Stimulated activated CD8-positive, alpha-beta memory T cell treated with anti-CD3 and anti-CD28 coated beads, Interleukin-4, amount 100 ng/mL, for 4 hours (primary cell): Measurements from ENCODE around the gene NT5DC4.

ENCODE experiments used
- DNase-seq, 2 donors: peaks; one replicate each; pipeline ENCODE4 v3.0.0-alpha.2; 2020; ENCODE audit warnings: low read depth in 2 of 2, low spot score in 1 of 2

The NT5DC4 gene

DNA sequence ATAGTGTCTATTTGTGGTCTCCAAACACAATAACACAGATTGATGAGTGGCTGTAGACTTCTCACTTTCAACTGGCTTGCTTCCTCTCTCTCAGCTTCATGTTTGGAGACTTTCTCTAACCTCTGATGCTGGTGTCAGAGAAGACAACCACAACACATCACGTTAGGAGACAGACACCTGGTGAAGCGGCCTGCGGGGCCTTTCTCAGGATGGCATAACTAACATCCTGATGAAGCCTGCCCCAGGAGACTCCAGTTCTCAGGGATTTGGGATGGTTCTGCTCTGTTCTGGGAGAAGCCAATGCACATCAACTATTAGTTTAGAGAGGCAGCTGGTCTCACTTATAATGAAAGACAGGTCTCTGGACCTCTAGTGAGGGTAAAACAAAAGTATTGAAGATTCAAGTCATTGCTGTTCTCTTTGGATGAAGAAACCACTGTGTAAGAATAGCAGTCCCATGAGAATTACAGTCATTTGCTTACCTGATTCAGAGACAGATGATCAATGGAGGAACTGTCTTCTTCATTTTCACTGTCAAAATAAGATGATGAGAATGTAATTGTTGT lies 61.5 kb downstream of the NT5DC4 start:
- no peak for DNase-seq

DNA sequence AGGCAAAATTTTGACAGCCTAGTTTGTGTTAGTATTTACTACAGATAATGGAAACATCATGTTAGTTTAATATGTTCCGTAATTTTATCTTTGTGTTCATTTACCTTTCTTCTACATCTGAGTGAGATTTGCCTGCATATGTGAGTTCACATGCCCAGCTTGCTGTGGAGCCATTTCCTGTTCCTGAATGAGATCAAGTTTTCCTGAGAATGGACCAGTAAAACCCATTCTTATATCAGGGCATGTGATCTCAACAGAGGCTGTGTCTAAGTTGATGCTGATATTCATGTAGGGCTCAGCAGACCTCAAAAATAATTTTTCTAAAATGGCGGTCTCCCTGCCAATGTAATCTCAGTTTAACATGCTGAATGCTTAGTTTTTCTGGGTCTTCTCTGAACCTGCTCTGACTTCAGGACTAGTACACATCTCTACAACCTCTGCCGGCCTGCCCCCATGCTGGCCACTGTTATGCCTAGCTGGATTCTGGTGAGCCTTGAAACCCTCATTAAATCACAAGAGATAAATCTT lies 62.4 kb downstream of the NT5DC4 start:
- no peak for DNase-seq

GRCh38 chr2:112784199-112785189 lies 63.7 kb downstream of the NT5DC4 start, which contains the start of gene IL1A:
IL1A (minus strand) TSS chr2:112784493; CDS start chr2:112783770, 723 bp downstream.
- no peak for DNase-seq

GRCh38 chr2:112787294-112787693 lies 66.5 kb downstream of the NT5DC4 start:
- no peak for DNase-seq

DNA sequence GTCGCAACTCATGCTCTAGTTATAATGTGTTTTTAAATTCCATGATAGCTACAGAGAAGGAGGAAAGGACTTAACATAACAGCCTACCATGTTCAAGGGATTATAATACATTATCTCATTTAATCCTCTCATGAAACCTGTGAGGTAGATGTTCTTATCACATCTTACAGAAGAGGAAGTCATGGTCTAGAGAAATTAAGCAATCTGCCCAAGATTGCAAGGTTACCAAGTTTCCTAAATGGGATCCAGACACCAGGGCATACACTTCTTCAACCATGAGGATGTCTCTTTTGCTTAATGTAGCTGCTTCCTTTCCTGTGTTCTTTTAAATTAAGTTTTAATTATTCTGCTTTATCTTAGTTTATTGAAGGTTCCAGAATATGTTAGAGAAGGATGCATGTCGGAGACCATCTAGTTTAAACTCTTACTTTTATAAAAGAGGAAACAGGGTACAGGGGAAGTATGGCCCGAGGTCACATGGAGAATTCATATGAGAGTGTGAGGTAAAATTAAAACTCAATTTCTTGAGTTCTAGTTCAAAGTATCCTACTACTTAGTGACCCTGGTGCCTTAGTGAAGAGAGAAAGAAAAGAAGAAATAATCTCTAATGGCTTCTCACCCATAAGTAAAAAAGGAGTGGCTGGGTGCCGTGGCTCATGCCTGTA lies 67.0 kb downstream of the NT5DC4 start:
- no peak for DNase-seq

DNA sequence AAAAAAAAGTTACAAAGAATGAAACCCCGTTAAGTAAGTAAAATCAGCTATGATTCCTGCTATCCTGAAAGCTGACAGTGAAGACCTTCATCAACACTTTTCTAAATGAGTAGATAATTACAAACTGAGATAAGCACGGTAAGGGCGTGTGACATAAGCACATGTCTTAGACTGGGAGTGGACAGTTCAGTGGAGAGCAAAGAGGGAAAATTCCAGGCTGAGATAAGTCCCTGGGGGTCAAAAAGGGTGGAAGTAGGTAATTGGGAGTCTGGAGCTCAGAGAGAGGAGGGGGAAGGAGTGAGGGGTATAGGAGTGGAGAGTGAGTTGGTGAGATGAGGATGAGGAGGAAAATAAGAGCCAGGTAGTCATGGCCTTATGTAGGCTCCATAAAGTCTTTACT lies 67.8 kb downstream of the NT5DC4 start:
- DNase-seq, result no peak
